Activated CD8-positive, alpha-beta T cell treated with anti-CD3 and anti-CD28 coated beads for 36 hours (primary cell): ENCODE data around the gene AFDN. TPM values are rescaled to one million over a fixed set of nuclear protein-coding genes. Genes with fewer than 3 reads are reported as not detected.

ENCODE experiments used
- ATAC-seq: fragments of 200-7000 bp; cut with Tn5 transposase; one replicate; pipeline ENCODE4 v1.10.0; 2021; ENCODE audit warnings: mild to moderate bottlenecking, moderate library complexity
- CTCF ChIA-PET: fragments of 350-600 bp; sonication (Branson Sonifier 250); formaldehyde crosslinking; loops from one replicate; lab custom pipeline; 2021; ENCODE audit warnings: antibody characterized with exemption; lab: Charles Lee
- POLR2A ChIA-PET: fragments of 350-600 bp; sonication (Branson Sonifier 250); formaldehyde crosslinking; loops from one replicate; lab custom pipeline; 2021; ENCODE audit warnings: antibody characterized with exemption; lab: Charles Lee
- DNase-seq: peaks from one replicate; pipeline ENCODE4 v3.0.0-alpha.2; 2020
- H3K27ac Mint-ChIP-seq: one replicate; pipeline ENCODE4 v1.8.0; 2021; ENCODE audit warnings: mild to moderate bottlenecking, mixed read lengths
- H3K27me3 Mint-ChIP-seq: one replicate; pipeline ENCODE4 v1.8.0; 2021; ENCODE audit warnings: mixed read lengths
- H3K36me3 Mint-ChIP-seq: one replicate; pipeline ENCODE4 v1.8.0; 2021; ENCODE audit warnings: low read depth, mixed read lengths
- H3K4me1 Mint-ChIP-seq: one replicate; pipeline ENCODE4 v1.8.0; 2021; ENCODE audit warnings: low read depth, mixed read lengths
- H3K4me3 Mint-ChIP-seq: one replicate; pipeline ENCODE4 v1.8.0; 2021; ENCODE audit warnings: mild to moderate bottlenecking, moderate library complexity, mixed read lengths
- H3K9me3 Mint-ChIP-seq: one replicate; pipeline ENCODE4 v1.8.0; 2021; ENCODE audit warnings: mixed read lengths
- CTCF ChIP-seq: fragments of 200-600 bp; IDR thresholded peaks from one replicate; pipeline ENCODE4 v1.8.0; 2022; ENCODE audit warnings: antibody characterized with exemption, mild to moderate bottlenecking
- intact Hi-C: fragments of 100-400 bp; cut with micrococcal nuclease; formaldehyde crosslinking; loops from one replicate; pipeline ENCODE4 v1.10.0; 2022
- total RNA-seq, 2 experiments: library from RNA; stranded (reverse); gene quantifications; one replicate each; pipeline ENCODE4 v1.2.3, GENCODE V29; 2021

The AFDN gene
- total RNA-seq, 2 experiments from 2014 or later: 13.0 to 14.1 TPM

GRCh38 chr6:167953551-167953950, 126.8 kb downstream of the AFDN start:
- Mint-ChIP-seq H3K27me3 (no peaks in the 10 kb centered on the region), H3K36me3 (no peaks in the 10 kb centered on the region), H3K27ac (no peak overlapping the region), H3K9me3 (no peaks in the 10 kb centered on the region), H3K4me3 (no peak overlapping the region), H3K4me1 (no peaks in the 10 kb centered on the region)
- ChIA-PET CTCF (no interaction called here), POLR2A (no interaction called here)
- no peak for TF ChIP-seq CTCF
- DNase-seq: no peak
- no peak for ATAC-seq
- intact Hi-C loops: no loop called here

GRCh38 chr6:167954151-167954550, 127.4 kb downstream of the AFDN start:
- CTCF ChIA-PET: no interaction called here
- intact Hi-C loops: no loop called here
- TF ChIP-seq CTCF: no peak
- no peak overlapping the region for H3K4me3 Mint-ChIP-seq
- POLR2A ChIA-PET: no interaction called here
- H3K27me3 Mint-ChIP-seq: no peaks in the 10 kb centered on the region
- no peaks in the 10 kb centered on the region for H3K36me3 Mint-ChIP-seq
- no peaks in the 10 kb centered on the region for H3K4me1 Mint-ChIP-seq
- ATAC-seq (no peak), DNase-seq (no peak)
- H3K9me3 Mint-ChIP-seq: no peaks in the 10 kb centered on the region
- H3K27ac Mint-ChIP-seq: no peak overlapping the region

- TF ChIP-seq CTCF: no peak
- ChIA-PET CTCF (no interaction called here), POLR2A (no interaction called here)
- no peaks in the 10 kb centered on the region for H3K27me3 Mint-ChIP-seq
- H3K27ac Mint-ChIP-seq: no peak overlapping the region
- H3K4me1 Mint-ChIP-seq: no peaks in the 10 kb centered on the region
- H3K36me3 Mint-ChIP-seq: no peaks in the 10 kb centered on the region
- H3K9me3 Mint-ChIP-seq: no peaks in the 10 kb centered on the region
- ATAC-seq (no peak), DNase-seq (no peak)
- intact Hi-C loops: no loop called here
- no peak overlapping the region for H3K4me3 Mint-ChIP-seq
Measured at GRCh38 chr6:167956491-167956890, 129.8 kb downstream of the AFDN start.

GRCh38 chr6:167956983-167957492, 130.3 kb downstream of the AFDN start:
- intact Hi-C loops: no loop called here
- no peaks in the 10 kb centered on the region for H3K36me3 Mint-ChIP-seq
- H3K4me1 Mint-ChIP-seq: no peaks in the 10 kb centered on the region
- H3K27ac Mint-ChIP-seq: no peak overlapping the region
- no peak overlapping the region for H3K4me3 Mint-ChIP-seq
- CTCF ChIA-PET: no interaction called here
- DNase-seq (no peak), ATAC-seq (no peak)
- no peaks in the 10 kb centered on the region for H3K27me3 Mint-ChIP-seq
- POLR2A ChIA-PET: no interaction called here
- no peaks in the 10 kb centered on the region for H3K9me3 Mint-ChIP-seq
- TF ChIP-seq CTCF: no peak

GRCh38 chr6:167957626-167958025, 130.9 kb downstream of the AFDN start:
- ATAC-seq (no peak), DNase-seq (no peak)
- intact Hi-C loops: no loop called here
- H3K4me3 Mint-ChIP-seq: no peak overlapping the region
- ChIA-PET CTCF (no interaction called here), POLR2A (no interaction called here)
- H3K36me3 Mint-ChIP-seq: no peaks in the 10 kb centered on the region
- H3K4me1 Mint-ChIP-seq: no peaks in the 10 kb centered on the region
- H3K9me3 Mint-ChIP-seq: no peaks in the 10 kb centered on the region
- H3K27me3 Mint-ChIP-seq: no peaks in the 10 kb centered on the region
- TF ChIP-seq CTCF: no peak
- no peak overlapping the region for H3K27ac Mint-ChIP-seq
